Measurements from ENCODE around the gene ATG9B. TPM values are rescaled to one million over a fixed set of nuclear protein-coding genes. Genes with fewer than 3 reads are reported as not detected.

The ATG9B gene
- total RNA-seq, 4 donors from 2014 or later, result 0.55 to 1.5 (median 0.76) TPM; not detected in 1

- Histone ChIP-seq H3K4me3 (no peak overlapping the region), H3K36me3 (no peaks in the 10 kb centered on the region), H3K27ac (no peak overlapping the region), H3K27me3 (no peaks in the 10 kb centered on the region), H3K4me1 (no peaks in the 10 kb centered on the region), H3K9me3 (no peaks in the 10 kb centered on the region)
- TF ChIP-seq POLR2A (IDR thresholded peaks at IDR 0.05), result no peak
- TF ChIP-seq, protein P1, sequence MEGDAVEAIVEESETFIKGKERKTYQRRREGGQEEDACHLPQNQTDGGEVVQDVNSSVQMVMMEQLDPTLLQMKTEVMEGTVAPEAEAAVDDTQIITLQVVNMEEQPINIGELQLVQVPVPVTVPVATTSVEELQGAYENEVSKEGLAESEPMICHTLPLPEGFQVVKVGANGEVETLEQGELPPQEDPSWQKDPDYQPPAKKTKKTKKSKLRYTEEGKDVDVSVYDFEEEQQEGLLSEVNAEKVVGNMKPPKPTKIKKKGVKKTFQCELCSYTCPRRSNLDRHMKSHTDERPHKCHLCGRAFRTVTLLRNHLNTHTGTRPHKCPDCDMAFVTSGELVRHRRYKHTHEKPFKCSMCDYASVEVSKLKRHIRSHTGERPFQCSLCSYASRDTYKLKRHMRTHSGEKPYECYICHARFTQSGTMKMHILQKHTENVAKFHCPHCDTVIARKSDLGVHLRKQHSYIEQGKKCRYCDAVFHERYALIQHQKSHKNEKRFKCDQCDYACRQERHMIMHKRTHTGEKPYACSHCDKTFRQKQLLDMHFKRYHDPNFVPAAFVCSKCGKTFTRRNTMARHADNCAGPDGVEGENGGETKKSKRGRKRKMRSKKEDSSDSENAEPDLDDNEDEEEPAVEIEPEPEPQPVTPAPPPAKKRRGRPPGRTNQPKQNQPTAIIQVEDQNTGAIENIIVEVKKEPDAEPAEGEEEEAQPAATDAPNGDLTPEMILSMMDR (IDR thresholded peaks at IDR 0.05), result no peak
- DNase-seq, result no peak
- intact Hi-C loops (cut with DNase I; ENCODE audit: low total_unique reads), result no loop called here
Observed at GRCh38 chr7:151069841-151070573, 45.7 kb upstream of the ATG9B start.

GRCh38 chr7:151068069-151068773, 43.9 kb upstream of the ATG9B start:
- DNase-seq, result no peak
- intact Hi-C loops (cut with DNase I; ENCODE audit: low total_unique reads), result no loop called here
- TF ChIP-seq, protein P1 (IDR thresholded peaks at IDR 0.05), result no peak
- TF ChIP-seq POLR2A (IDR thresholded peaks at IDR 0.05), result no peak

DNA sequence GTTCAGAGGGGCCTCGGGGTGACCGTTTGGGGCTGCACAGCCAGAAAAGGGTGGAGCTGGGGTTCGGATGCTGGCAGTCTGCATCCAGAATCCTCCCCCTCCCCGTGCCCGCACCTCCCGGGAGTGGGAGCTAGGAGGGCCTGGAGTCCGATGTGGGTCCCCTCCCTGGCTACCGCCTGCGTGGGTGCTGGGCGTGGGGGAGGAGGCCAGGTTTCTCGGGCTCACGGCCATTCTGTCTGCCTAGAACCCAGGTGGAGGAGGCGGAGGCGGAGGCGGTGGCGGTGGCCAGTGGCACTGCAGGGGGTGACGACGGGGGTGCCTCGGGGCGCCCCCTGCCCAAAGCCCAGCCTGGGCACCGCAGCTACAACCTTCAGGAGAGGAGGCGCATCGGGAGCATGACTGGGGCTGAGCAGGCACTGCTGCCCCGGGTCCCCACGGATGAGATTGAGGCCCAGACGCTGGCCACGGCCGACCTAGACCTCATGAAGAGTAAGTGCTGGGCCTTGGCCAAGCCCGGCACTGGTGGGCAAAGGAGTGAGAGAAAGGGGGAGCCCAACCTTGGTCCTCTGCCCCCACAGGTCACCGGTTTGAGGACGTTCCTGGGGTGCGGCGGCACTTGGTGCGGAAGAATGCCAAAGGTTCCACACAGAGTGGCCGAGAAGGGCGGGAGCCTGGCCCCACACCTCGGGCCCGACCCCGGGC, 42.1 kb upstream of the ATG9B start:
- Histone ChIP-seq H3K9me3 (no peaks in the 10 kb centered on the region), H3K36me3 (no peaks in the 10 kb centered on the region), H3K27ac (no peak overlapping the region), H3K27me3 (no peaks in the 10 kb centered on the region), H3K4me1 (peaks cover 0 to 11% of the 10 kb centered on the region in 2 donors), H3K4me3 (no peak overlapping the region)
- intact Hi-C loops (cut with DNase I; ENCODE audit: low total_unique reads), result no loop called here
- TF ChIP-seq POLR2A (IDR thresholded peaks at IDR 0.05), result no peak
- TF ChIP-seq, protein P1 (IDR thresholded peaks at IDR 0.05), result no peak
- no peak for DNase-seq

More at GRCh38 chr7:151068069-151068773, 43.9 kb upstream of the ATG9B start:
- no peaks in the 10 kb centered on the region for H3K36me3 ChIP-seq
- H3K4me3 ChIP-seq, result no peak overlapping the region
- H3K27me3 ChIP-seq, result no peaks in the 10 kb centered on the region
- H3K4me1 ChIP-seq, result no peaks in the 10 kb centered on the region
- H3K27ac ChIP-seq, result no peak overlapping the region
- H3K9me3 ChIP-seq, result no peaks in the 10 kb centered on the region

GRCh38 chr7:151065516-151065915, 41.2 kb upstream of the ATG9B start:
- intact Hi-C loops (cut with DNase I; ENCODE audit: low total_unique reads), result no loop called here
- Histone ChIP-seq H3K27me3 (no peaks in the 10 kb centered on the region), H3K4me3 (no peak overlapping the region), H3K9me3 (no peaks in the 10 kb centered on the region), H3K36me3 (no peaks in the 10 kb centered on the region), H3K4me1 (peaks cover 0 to 21% of the 10 kb centered on the region in 2 donors), H3K27ac (no peak overlapping the region)
- no peak for TF ChIP-seq POLR2A (IDR thresholded peaks at IDR 0.05)
- TF ChIP-seq, protein P1 (IDR thresholded peaks at IDR 0.05), result no peak
- DNase-seq, result no peak

All from uterus (tissue), 4 donors.